Sigmoid colon (tissue), 4 donors: ENCODE measurements around the gene CD101.

Experiments
- CTCF ChIP-seq, 4 experiments: fragments of 450-650 bp in 3 of 4; fragments of 200-600 bp in 1 of 4; IDR thresholded peaks; one replicate each; pipeline ENCODE4 v1.5.1; 2016 to 2019; ENCODE audit warnings: antibody characterized with exemption in 4 of 4, mild to moderate bottlenecking in 3 of 4, moderate library complexity in 2 of 4
- EP300 ChIP-seq, 4 donors: sonication (generic); formaldehyde crosslinking; IDR thresholded peaks; one replicate each; pipeline ENCODE4 v1.6.1; 2017; ENCODE audit warnings: antibody characterized with exemption in 4 of 4

- TF ChIP-seq CTCF (IDR thresholded peaks at IDR 0.05) (no peak), EP300 (IDR thresholded peaks at IDR 0.05) (no peak)
Measured at GRCh38 chr1:117060441-117061317, 59.1 kb downstream of the CD101 start.
